ENCODE measurements around the gene ADGRA3.

ADGRA3 gene

DNA sequence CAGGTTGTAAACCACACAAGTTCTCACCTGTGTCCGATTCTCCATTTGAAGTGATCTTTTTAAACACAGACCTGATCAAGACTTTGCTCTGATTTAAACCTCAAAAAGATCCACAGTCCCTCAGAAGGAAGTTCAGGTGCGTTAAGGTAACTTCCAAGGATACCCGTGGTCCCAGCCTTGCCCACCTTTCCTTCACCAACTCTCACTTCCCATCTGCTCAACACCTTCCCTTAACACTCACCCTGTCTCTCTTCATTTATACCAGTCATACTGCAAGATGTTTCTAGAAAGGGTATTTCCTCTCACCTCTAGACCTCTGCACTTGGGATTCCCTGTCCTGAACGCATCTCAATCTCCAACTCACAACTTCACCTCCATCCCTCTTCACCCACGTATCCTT is 49.9 kb downstream of the ADGRA3 start:
- no peaks in the 10 kb centered on the region for H3K27me3 ChIP-seq (ENCODE audit: insufficient read depth, poor library complexity, severe bottlenecking)
- no peak overlapping the region for H3K27ac ChIP-seq (ENCODE audit: poor library complexity, severe bottlenecking)
- H3K4me1 ChIP-seq (ENCODE audit: insufficient read depth, poor library complexity, severe bottlenecking), result no peaks in the 10 kb centered on the region
- H3K9me3 ChIP-seq (ENCODE audit: severe bottlenecking), result no peaks in the 10 kb centered on the region
- no peak overlapping the region for H3K4me3 ChIP-seq (ENCODE audit: severe bottlenecking)
- no peak for DNase-seq (ENCODE audit: low spot score)
- no peak for ATAC-seq (ENCODE audit: low read depth)
- H3K36me3 ChIP-seq (ENCODE audit: low read depth), result no peaks in the 10 kb centered on the region
- TF ChIP-seq, protein P1, sequence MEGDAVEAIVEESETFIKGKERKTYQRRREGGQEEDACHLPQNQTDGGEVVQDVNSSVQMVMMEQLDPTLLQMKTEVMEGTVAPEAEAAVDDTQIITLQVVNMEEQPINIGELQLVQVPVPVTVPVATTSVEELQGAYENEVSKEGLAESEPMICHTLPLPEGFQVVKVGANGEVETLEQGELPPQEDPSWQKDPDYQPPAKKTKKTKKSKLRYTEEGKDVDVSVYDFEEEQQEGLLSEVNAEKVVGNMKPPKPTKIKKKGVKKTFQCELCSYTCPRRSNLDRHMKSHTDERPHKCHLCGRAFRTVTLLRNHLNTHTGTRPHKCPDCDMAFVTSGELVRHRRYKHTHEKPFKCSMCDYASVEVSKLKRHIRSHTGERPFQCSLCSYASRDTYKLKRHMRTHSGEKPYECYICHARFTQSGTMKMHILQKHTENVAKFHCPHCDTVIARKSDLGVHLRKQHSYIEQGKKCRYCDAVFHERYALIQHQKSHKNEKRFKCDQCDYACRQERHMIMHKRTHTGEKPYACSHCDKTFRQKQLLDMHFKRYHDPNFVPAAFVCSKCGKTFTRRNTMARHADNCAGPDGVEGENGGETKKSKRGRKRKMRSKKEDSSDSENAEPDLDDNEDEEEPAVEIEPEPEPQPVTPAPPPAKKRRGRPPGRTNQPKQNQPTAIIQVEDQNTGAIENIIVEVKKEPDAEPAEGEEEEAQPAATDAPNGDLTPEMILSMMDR (IDR thresholded peaks at IDR 0.05; ENCODE audit: poor library complexity, severe bottlenecking), result no peak

DNA sequence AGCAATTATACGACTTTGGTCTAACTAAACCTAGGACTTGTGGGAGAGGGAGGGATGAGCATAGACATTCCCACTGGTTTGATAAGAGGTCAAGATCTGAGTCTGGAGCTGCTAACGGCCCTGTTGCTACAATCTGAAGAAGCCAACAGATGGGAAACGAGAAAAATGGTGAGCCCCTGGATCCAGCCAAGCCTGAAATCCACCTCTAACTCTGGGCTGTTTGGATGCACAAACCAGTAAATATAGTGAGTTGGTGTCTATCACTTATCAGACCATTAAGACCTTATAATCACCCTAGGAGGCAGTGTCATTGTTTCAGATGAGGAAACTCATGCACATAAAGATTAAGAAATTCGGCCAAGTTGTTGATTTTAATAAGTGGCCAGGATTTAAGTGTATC is 50.5 kb downstream of the ADGRA3 start:
- H3K9me3 ChIP-seq (ENCODE audit: severe bottlenecking), result no peaks in the 10 kb centered on the region
- no peak overlapping the region for H3K27ac ChIP-seq (ENCODE audit: poor library complexity, severe bottlenecking)
- TF ChIP-seq, protein P1 (IDR thresholded peaks at IDR 0.05; ENCODE audit: poor library complexity, severe bottlenecking), result no peak
- no peaks in the 10 kb centered on the region for H3K36me3 ChIP-seq (ENCODE audit: low read depth)
- H3K4me3 ChIP-seq (ENCODE audit: severe bottlenecking), result no peak overlapping the region
- no peak for ATAC-seq (ENCODE audit: low read depth)
- no peak for DNase-seq (ENCODE audit: low spot score)
- H3K4me1 ChIP-seq (ENCODE audit: insufficient read depth, poor library complexity, severe bottlenecking), result no peaks in the 10 kb centered on the region
- H3K27me3 ChIP-seq (ENCODE audit: insufficient read depth, poor library complexity, severe bottlenecking), result no peaks in the 10 kb centered on the region

DNA sequence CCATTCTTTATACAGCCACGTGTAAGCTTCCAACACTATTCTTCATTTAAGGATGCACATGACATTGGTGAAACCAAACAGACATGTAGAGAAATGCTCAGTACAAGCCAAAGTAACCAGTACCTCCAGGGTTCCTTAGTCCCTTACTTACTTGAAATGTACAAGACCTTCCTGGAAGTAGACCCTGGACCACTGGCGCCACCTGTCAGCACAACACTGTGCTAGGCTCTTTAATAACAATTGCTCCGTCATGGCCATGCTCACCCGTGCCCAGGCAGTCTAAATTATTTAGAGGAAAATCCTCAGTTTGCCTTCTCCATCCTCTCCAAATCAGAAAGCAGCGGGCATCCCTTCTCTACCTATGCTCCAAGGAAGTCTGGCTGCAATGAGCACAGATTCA is 52.7 kb downstream of the ADGRA3 start:
- Histone ChIP-seq H3K4me3 (ENCODE audit: severe bottlenecking) (no peak overlapping the region), H3K9me3 (ENCODE audit: severe bottlenecking) (no peaks in the 10 kb centered on the region), H3K27me3 (ENCODE audit: insufficient read depth, poor library complexity, severe bottlenecking) (no peaks in the 10 kb centered on the region), H3K27ac (ENCODE audit: poor library complexity, severe bottlenecking) (no peak overlapping the region), H3K4me1 (ENCODE audit: insufficient read depth, poor library complexity, severe bottlenecking) (no peaks in the 10 kb centered on the region), H3K36me3 (ENCODE audit: low read depth) (no peaks in the 10 kb centered on the region)
- TF ChIP-seq, protein P1 (IDR thresholded peaks at IDR 0.05; ENCODE audit: poor library complexity, severe bottlenecking), result peak; percentile 10
- DNase-seq (ENCODE audit: low spot score) (no peak), ATAC-seq (ENCODE audit: low read depth) (no peak)

DNA sequence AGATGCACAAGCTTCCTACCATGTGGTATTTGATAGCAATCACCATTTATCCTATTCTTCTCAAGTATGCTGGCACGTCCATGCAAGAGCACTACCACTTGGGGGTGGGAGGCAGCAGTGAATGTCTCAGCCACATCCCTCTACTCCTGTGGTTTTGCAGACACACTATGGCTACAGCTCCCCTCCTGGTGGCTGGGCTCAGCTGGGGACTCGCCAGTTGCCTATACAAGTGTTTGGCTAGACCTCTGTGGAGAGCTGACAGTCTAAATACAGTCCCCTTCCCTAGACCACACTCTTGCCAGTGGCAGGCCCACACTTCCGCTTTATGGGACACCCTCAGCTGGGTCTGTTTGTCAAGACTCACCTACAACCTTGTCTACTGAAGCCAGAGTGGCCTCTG is 53.2 kb downstream of the ADGRA3 start:
- H3K27ac ChIP-seq (ENCODE audit: poor library complexity, severe bottlenecking), result no peak overlapping the region
- no peak for ATAC-seq (ENCODE audit: low read depth)

DNA sequence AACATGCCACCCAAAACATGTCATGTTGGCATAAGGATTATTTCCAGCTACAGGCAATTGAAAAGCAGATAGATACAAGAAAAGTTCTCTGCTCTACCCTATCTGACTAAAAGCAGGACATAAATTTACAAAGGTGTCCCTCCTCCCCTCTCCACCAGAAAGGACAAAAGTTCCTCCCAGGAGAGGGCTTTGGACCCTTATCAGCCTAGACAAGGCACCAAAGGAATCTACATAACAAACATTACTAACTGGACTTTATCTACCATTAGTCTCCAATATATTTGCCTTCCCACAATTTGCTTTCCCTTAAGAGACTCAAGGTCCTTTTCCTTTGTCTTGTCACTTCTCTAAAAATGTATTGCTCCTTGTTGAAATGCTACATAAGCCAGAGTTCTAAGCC is 55.6 kb downstream of the ADGRA3 start:
- H3K4me1 ChIP-seq (ENCODE audit: insufficient read depth, poor library complexity, severe bottlenecking), result no peaks in the 10 kb centered on the region
- TF ChIP-seq, protein P1 (IDR thresholded peaks at IDR 0.05; ENCODE audit: poor library complexity, severe bottlenecking), result no peak
- no peaks in the 10 kb centered on the region for H3K36me3 ChIP-seq (ENCODE audit: low read depth)
- H3K27me3 ChIP-seq (ENCODE audit: insufficient read depth, poor library complexity, severe bottlenecking), result no peaks in the 10 kb centered on the region
- H3K9me3 ChIP-seq (ENCODE audit: severe bottlenecking), result no peaks in the 10 kb centered on the region
- no peak overlapping the region for H3K27ac ChIP-seq (ENCODE audit: poor library complexity, severe bottlenecking)
- no peak for ATAC-seq (ENCODE audit: low read depth)
- no peak overlapping the region for H3K4me3 ChIP-seq (ENCODE audit: severe bottlenecking)
- DNase-seq (ENCODE audit: low spot score), result no peak

More for the DNA sequence above, 53.2 kb downstream of the ADGRA3 start:
- TF ChIP-seq, protein P1 (IDR thresholded peaks at IDR 0.05; ENCODE audit: poor library complexity, severe bottlenecking), result no peak
- Histone ChIP-seq H3K9me3 (ENCODE audit: severe bottlenecking) (no peaks in the 10 kb centered on the region), H3K27me3 (ENCODE audit: insufficient read depth, poor library complexity, severe bottlenecking) (no peaks in the 10 kb centered on the region), H3K36me3 (ENCODE audit: low read depth) (no peaks in the 10 kb centered on the region), H3K4me3 (ENCODE audit: severe bottlenecking) (no peak overlapping the region), H3K4me1 (ENCODE audit: insufficient read depth, poor library complexity, severe bottlenecking) (no peaks in the 10 kb centered on the region)
- no peak for DNase-seq (ENCODE audit: low spot score)
